Measurements from ENCODE around the gene CRIM1. TPM values are rescaled to one million over a fixed set of nuclear protein-coding genes. Genes with fewer than 3 reads are reported as not detected.

Gene CRIM1
- total and polyA plus RNA-seq, 12 donors, result 14.1 to 83.6 (median 54.8) TPM

DNA sequence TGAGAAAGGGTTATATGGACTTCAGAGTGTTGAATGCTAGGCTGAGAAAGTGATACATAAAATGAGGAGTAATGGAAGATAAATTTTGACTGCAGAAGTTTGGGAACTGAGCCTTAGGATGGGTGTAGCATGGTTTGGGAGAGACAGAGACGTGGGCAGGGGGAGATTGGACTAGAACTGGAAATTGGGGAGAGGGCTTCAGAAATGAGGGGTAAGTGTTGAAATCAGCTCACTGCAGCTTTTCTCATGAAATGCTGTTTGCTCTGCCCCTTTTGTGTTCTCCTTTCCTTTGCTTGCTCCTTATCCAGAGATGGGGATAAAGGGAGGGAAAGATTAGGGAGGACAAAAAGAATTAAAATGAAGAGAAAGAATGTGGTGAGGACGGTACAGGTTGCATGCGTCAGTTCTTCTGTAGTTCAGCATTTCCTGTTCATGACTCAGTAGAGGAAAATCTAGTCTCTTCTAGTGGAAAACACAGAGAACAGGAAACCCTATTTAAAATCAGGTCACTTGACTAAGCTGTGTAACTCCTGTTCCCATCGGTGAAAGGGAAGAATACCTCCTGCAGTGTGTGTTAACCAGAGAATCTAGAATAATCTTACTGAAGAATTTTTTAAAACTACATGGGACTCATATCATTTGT is 105.6 kb downstream of the CRIM1 start:
- TF ChIP-seq, protein P1, sequence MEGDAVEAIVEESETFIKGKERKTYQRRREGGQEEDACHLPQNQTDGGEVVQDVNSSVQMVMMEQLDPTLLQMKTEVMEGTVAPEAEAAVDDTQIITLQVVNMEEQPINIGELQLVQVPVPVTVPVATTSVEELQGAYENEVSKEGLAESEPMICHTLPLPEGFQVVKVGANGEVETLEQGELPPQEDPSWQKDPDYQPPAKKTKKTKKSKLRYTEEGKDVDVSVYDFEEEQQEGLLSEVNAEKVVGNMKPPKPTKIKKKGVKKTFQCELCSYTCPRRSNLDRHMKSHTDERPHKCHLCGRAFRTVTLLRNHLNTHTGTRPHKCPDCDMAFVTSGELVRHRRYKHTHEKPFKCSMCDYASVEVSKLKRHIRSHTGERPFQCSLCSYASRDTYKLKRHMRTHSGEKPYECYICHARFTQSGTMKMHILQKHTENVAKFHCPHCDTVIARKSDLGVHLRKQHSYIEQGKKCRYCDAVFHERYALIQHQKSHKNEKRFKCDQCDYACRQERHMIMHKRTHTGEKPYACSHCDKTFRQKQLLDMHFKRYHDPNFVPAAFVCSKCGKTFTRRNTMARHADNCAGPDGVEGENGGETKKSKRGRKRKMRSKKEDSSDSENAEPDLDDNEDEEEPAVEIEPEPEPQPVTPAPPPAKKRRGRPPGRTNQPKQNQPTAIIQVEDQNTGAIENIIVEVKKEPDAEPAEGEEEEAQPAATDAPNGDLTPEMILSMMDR (IDR thresholded peaks at IDR 0.05), result no peak
- intact Hi-C loops (cut with DNase I), result no loop called here
- H3K36me3 ChIP-seq, result peaks cover 0 to 42% (median 8%) of the 10 kb centered on the region in 9 donors
- peak in 6 of 8 donors; percentile 38 to 64 (median 44) for ATAC-seq
- WGBS, 2 donors, result 61 to 71% methylated on average over 4 of the region's 4 CpGs
- H3K9me3 ChIP-seq, result no peaks in the 10 kb centered on the region
- no peak for DNase-seq
- no peak overlapping the region for H3K4me3 ChIP-seq
- no peaks in the 10 kb centered on the region for H3K27me3 ChIP-seq
- H3K4me1 ChIP-seq, result peaks cover 0 to 69% (median 49%) of the 10 kb centered on the region in 9 donors
- peak overlapping the region in 6 of 10 donors; percentile 1 to 62 (median 33) for H3K27ac ChIP-seq

DNA sequence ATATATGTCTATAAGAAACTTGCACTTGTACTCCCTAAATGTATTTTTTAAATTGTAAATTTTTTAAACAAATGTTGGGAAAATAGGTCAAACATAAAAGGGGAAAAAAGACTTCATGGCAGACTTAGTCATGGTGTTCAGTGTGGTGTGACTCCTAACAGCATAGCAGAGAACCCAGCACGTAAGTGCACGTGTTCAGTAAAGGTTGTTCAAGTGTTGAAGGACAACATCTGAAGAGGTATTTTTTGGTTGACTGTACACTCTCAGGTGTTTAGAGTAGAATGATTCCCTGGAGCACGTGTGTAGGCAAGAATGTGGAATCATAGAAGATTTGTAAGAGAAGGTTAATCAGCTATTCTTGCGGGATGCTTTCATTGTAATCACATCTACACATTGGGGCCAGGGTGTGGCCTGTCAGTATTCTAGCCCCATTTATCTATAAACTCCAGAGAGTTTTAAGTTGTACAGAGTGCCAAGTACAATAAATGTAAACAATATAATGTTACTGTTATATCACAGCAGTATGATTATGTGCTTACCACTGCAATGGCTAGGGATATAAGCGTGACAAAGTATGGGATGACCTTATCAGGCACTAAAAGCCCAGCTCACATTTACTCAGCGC is 106.8 kb downstream of the CRIM1 start:
- Histone ChIP-seq H3K4me3 (no peak overlapping the region), H3K9me3 (no peaks in the 10 kb centered on the region), H3K27me3 (no peaks in the 10 kb centered on the region), H3K4me1 (peaks cover 0 to 56% (median 37%) of the 10 kb centered on the region in 9 donors), H3K36me3 (peaks cover 0 to 53% (median 11%) of the 10 kb centered on the region in 9 donors), H3K27ac (no peak overlapping the region)
- intact Hi-C loops (cut with DNase I), result no loop called here
- ATAC-seq (no peak), DNase-seq (no peak)
- TF ChIP-seq, protein P1 (IDR thresholded peaks at IDR 0.05), result no peak
- 95 to 97% methylated on average over 6 of the region's 6 CpGs for WGBS, 2 donors

- no peaks in the 10 kb centered on the region for H3K27me3 ChIP-seq
- no peak overlapping the region for H3K27ac ChIP-seq
- H3K36me3 ChIP-seq, result peaks cover 0 to 53% (median 11%) of the 10 kb centered on the region in 9 donors
- peaks cover 0 to 54% (median 30%) of the 10 kb centered on the region in 9 donors for H3K4me1 ChIP-seq
- intact Hi-C loops (cut with DNase I), result no loop called here
- no peak overlapping the region for H3K4me3 ChIP-seq
- 75 to 81% methylated on average over 7 of the region's 7 CpGs for WGBS, 2 donors
- TF ChIP-seq, protein P1 (IDR thresholded peaks at IDR 0.05), result no peak
- H3K9me3 ChIP-seq, result no peaks in the 10 kb centered on the region
- no peak for DNase-seq
- no peak for ATAC-seq
These were observed 107.8 kb downstream of the CRIM1 start for GRCh38 chr2:36463365-36463764.

- DNase-seq (no peak), ATAC-seq (no peak)
- TF ChIP-seq, protein P1 (IDR thresholded peaks at IDR 0.05), result no peak
- H3K9me3 ChIP-seq, result no peaks in the 10 kb centered on the region
- no peaks in the 10 kb centered on the region for H3K27me3 ChIP-seq
- H3K36me3 ChIP-seq, result peaks cover 0 to 51% (median 13%) of the 10 kb centered on the region in 9 donors
- WGBS, 2 donors, result 94 to 98% methylated on average over 11 of the region's 11 CpGs
- H3K4me1 ChIP-seq, result peaks cover 0 to 62% (median 30%) of the 10 kb centered on the region in 9 donors
- no peak overlapping the region for H3K4me3 ChIP-seq
- intact Hi-C loops (cut with DNase I), result no loop called here
- no peak overlapping the region for H3K27ac ChIP-seq
These were observed 108.6 kb downstream of the CRIM1 start for GRCh38 chr2:36464006-36464721.
